IMR-90 (cell line): Measurements from ENCODE around the gene ZNF80. TPM values are rescaled to one million over a fixed set of nuclear protein-coding genes. Genes with fewer than 3 reads are reported as not detected.

Source experiments
- polyA plus RNA-seq, 3 experiments: library from polyadenylated mRNA; depleted of rRNA; stranded (reverse); fragments of >200 nt; gene quantifications; 2 replicates each; pipeline ENCODE4 v1.2.3, GENCODE V29; 2012; ENCODE audit warnings: low replicate concordance in 1 of 3
- total RNA-seq: library from RNA; depleted of rRNA; stranded (reverse); fragments of >200 nt; gene quantifications from 2 replicates; pipeline ENCODE4 v1.2.3, GENCODE V29; 2012; rRNA removed

Gene ZNF80
- total and polyA plus RNA-seq, 2 of the 4 experiments (the other 2 are of a cell fraction): not detected

Other genes starting within 250 kb of the ZNF80 start
- 0.72 and 0.83 TPM in 2 replicates for gene CCDC191, start 181.1 kb downstream of the ZNF80 start, total RNA-seq
- 0.75 and 1.1 TPM in 2 replicates for gene CCDC191, start 181.1 kb downstream of the ZNF80 start, polyA plus RNA-seq (2012; rRNA removed)
- gene QTRT2, start 180.8 kb downstream of the ZNF80 start, total RNA-seq: 15.6 and 20.3 TPM in 2 replicates
- 5.1 and 7.3 TPM in 2 replicates for gene QTRT2, start 180.8 kb downstream of the ZNF80 start, polyA plus RNA-seq (2012; rRNA removed)
- gene DRD3, start 58.5 kb downstream of the ZNF80 start, total RNA-seq: not detected in 2 replicates
- not detected in 2 replicates for gene DRD3, start 58.5 kb downstream of the ZNF80 start, polyA plus RNA-seq (2012; rRNA removed)
- gene TIGIT, start 56.5 kb upstream of the ZNF80 start, total RNA-seq: not detected in 2 replicates
- gene TIGIT, start 56.5 kb upstream of the ZNF80 start, polyA plus RNA-seq (2012; rRNA removed): not detected in 2 replicates